CD4-positive, CD25-positive, alpha-beta regulatory T cell (primary cell): ENCODE measurements around the gene PTCD3. TPM values are rescaled to one million over a fixed set of nuclear protein-coding genes. Genes with fewer than 3 reads are reported as not detected.

Source experiments
- ATAC-seq, 2 donors: fragments of 150-1000 bp; cut with Tn5 transposase; one replicate each; pipeline ENCODE4 v1.10.0; 2021; ENCODE audit warnings: low read depth in 2 of 2, moderate number of reproducible peaks in 2 of 2, moderate library complexity in 1 of 2
- DNase-seq, 3 donors: peaks; one replicate each; pipeline versions ENCODE4 v3.0.0 to v3.0.0-alpha.2; 2012 to 2022; ENCODE audit warnings: mixed read lengths in 1 of 3
- H3K27ac ChIP-seq: one replicate; pipeline ENCODE4 v1.7.0; 2013; ENCODE audit warnings: mild to moderate bottlenecking, low read length; ENCODE audit not compliant: insufficient read depth, poor library complexity, severe bottlenecking
- H3K27me3 ChIP-seq: one replicate; pipeline ENCODE4 v1.7.0; 2013; ENCODE audit warnings: low read length; ENCODE audit not compliant: control insufficient read depth, insufficient read depth
- H3K36me3 ChIP-seq: one replicate; pipeline ENCODE4 v1.7.0; 2013; ENCODE audit warnings: mild to moderate bottlenecking, low read length, moderate library complexity; ENCODE audit not compliant: control insufficient read depth, insufficient read depth
- H3K4me1 ChIP-seq: 2 replicates; pipeline ENCODE4 v1.7.0; 2013; ENCODE audit warnings: mild to moderate bottlenecking, low read length; ENCODE audit not compliant: insufficient read depth, control insufficient read depth, poor library complexity, severe bottlenecking
- H3K4me3 ChIP-seq: one replicate; pipeline ENCODE4 v1.7.0; 2013; ENCODE audit warnings: low read depth, mild to moderate bottlenecking, low read length, moderate library complexity
- H3K9me3 ChIP-seq, 2 experiments: 1 replicate in 1 of 2; 2 replicates in 1 of 2; pipeline ENCODE4 v1.7.0; 2013; ENCODE audit warnings: low read length in 2 of 2, mild to moderate bottlenecking in 1 of 2, moderate library complexity in 1 of 2; ENCODE audit not compliant: control insufficient read depth in 2 of 2
- H3K27ac Mint-ChIP-seq, 3 donors: one replicate each; pipeline ENCODE4 v1.8.0; 2020 to 2022; ENCODE audit warnings: mild to moderate bottlenecking in 3 of 3, mixed read lengths in 3 of 3, moderate library complexity in 2 of 3
- H3K27me3 Mint-ChIP-seq: one replicate; pipeline ENCODE4 v1.8.0; 2022; ENCODE audit warnings: mild to moderate bottlenecking, mixed read lengths
- H3K36me3 Mint-ChIP-seq: one replicate; pipeline ENCODE4 v1.8.0; 2020; ENCODE audit warnings: mixed read lengths
- H3K4me1 Mint-ChIP-seq, 4 donors: one replicate each; pipeline ENCODE4 v1.8.0; 2020 to 2022; ENCODE audit warnings: mixed read lengths in 4 of 4, mild to moderate bottlenecking in 1 of 4
- H3K4me3 Mint-ChIP-seq, 4 donors: one replicate each; pipeline ENCODE4 v1.8.0; 2020 to 2022; ENCODE audit warnings: mild to moderate bottlenecking in 4 of 4, mixed read lengths in 4 of 4, moderate library complexity in 3 of 4
- H3K9me3 Mint-ChIP-seq, 7 donors: one replicate each; pipeline ENCODE4 v1.8.0; 2020 to 2022; ENCODE audit warnings: mixed read lengths in 7 of 7, mild to moderate bottlenecking in 3 of 7, moderate library complexity in 2 of 7
- polyA plus RNA-seq, 4 donors: library from polyadenylated mRNA; unstranded; fragments of 300-500 nt; fragmentation: Illumina TruSeq; gene quantifications; one replicate each; pipeline ENCODE4 v1.2.3, GENCODE V29; 2021
- total RNA-seq: library from RNA; stranded (reverse); gene quantifications from one replicate; pipeline ENCODE4 v1.2.3, GENCODE V29; 2022

PTCD3 gene
- total and polyA plus RNA-seq, 5 donors from 2014 or later: 39.6 to 147 (median 45.9) TPM

DNA sequence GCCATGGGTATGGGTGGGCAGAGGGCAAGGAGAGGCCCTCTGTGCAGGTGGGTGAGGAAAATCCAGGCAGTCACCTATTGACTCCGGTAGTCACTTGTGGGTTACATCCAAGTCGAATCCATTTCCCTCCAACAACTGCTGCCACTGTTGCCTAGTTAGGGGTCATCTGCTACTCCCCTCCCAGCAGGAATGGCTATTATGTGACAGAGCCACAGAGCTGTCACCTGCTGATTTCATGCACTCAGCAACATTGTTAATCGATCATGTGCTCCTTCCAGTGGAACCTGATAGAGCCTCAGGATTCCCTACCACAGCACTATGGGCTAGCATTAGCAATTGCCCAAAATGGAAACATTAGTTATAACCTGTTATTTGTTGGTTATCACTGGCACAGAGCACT, 31.8 kb upstream of the PTCD3 start:
- Histone ChIP-seq H3K9me3 (no peaks in the 10 kb centered on the region), H3K27me3 (no peaks in the 10 kb centered on the region), H3K4me3 (no peak overlapping the region), H3K36me3 (peaks cover 30% of the 10 kb centered on the region), H3K27ac (no peak overlapping the region), H3K4me1 (peaks cover 5% of the 10 kb centered on the region)
- no peak overlapping the region for H3K27ac Mint-ChIP-seq
- peaks cover 0 to 10% (median 4%) of the 10 kb centered on the region in 4 donors for H3K4me1 Mint-ChIP-seq
- no peaks in the 10 kb centered on the region for H3K27me3 Mint-ChIP-seq
- H3K4me3 Mint-ChIP-seq: no peak overlapping the region
- ATAC-seq: no peak
- DNase-seq: no peak
- H3K9me3 Mint-ChIP-seq: peaks cover 0 to 3% (median 0%) of the 10 kb centered on the region in 7 donors
- peaks cover 45% of the 10 kb centered on the region for H3K36me3 Mint-ChIP-seq

GRCh38 chr2:86074811-86075210, 31.2 kb upstream of the PTCD3 start:
- Mint-ChIP-seq H3K27ac (peak overlapping the region in 1 of 3 donors; percentile 38), H3K4me3 (no peak overlapping the region), H3K4me1 (peaks cover 4 to 14% (median 6%) of the 10 kb centered on the region in 4 donors), H3K36me3 (peaks cover 42% of the 10 kb centered on the region), H3K9me3 (peaks cover 0 to 3% (median 0%) of the 10 kb centered on the region in 7 donors), H3K27me3 (no peaks in the 10 kb centered on the region)
- Histone ChIP-seq H3K4me3 (no peak overlapping the region), H3K36me3 (peaks cover 25% of the 10 kb centered on the region), H3K27me3 (no peaks in the 10 kb centered on the region), H3K4me1 (peaks cover 10% of the 10 kb centered on the region), H3K27ac (no peak overlapping the region), H3K9me3 (no peaks in the 10 kb centered on the region)
- DNase-seq (no peak), ATAC-seq (no peak)

DNA sequence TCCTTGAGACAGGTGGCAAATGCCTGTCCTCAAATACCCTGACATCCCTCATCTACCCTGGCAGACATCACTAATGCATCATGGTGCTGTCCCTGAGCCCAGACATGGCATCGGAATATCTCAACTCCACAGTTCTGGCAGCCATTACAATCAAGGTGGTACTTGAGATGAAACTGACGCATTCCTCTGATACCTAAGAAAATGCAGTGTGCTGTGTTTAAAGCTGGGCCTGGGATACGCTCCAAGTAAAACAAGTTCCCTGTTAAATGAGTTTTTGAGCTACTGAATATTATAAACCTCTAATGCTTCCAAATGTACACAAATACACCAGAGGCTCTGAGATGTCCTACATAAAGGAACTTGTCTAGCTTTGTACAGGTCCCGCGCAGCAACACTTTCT, 30.1 kb upstream of the PTCD3 start:
- Mint-ChIP-seq H3K27me3 (no peaks in the 10 kb centered on the region), H3K36me3 (peaks cover 39% of the 10 kb centered on the region), H3K27ac (peak overlapping the region in 1 of 3 donors; percentile 38), H3K4me3 (no peak overlapping the region), H3K4me1 (peaks cover 11 to 24% (median 13%) of the 10 kb centered on the region in 4 donors), H3K9me3 (no peaks in the 10 kb centered on the region)
- peaks cover 21% of the 10 kb centered on the region for H3K4me1 ChIP-seq
- no peak overlapping the region for H3K27ac ChIP-seq
- no peak overlapping the region for H3K4me3 ChIP-seq
- H3K36me3 ChIP-seq: peaks cover 18% of the 10 kb centered on the region
- ATAC-seq: no peak
- DNase-seq: no peak
- no peaks in the 10 kb centered on the region for H3K27me3 ChIP-seq
- H3K9me3 ChIP-seq: no peaks in the 10 kb centered on the region

- Mint-ChIP-seq H3K27me3 (no peaks in the 10 kb centered on the region), H3K36me3 (peaks cover 23% of the 10 kb centered on the region), H3K4me3 (no peak overlapping the region), H3K27ac (peak overlapping the region in 2 of 3 donors; percentile 38 to 80), H3K4me1 (peaks cover 11 to 23% (median 16%) of the 10 kb centered on the region in 4 donors), H3K9me3 (no peaks in the 10 kb centered on the region)
- H3K9me3 ChIP-seq: no peaks in the 10 kb centered on the region
- no peak overlapping the region for H3K27ac ChIP-seq
- DNase-seq (peak; percentile 11 to 66 (median 40)), ATAC-seq (peak; percentile 35 to 45)
- H3K36me3 ChIP-seq: peaks cover 19% of the 10 kb centered on the region
- no peaks in the 10 kb centered on the region for H3K27me3 ChIP-seq
- no peak overlapping the region for H3K4me3 ChIP-seq
- peaks cover 21% of the 10 kb centered on the region for H3K4me1 ChIP-seq
Measured at GRCh38 chr2:86078774-86079545, 27.1 kb upstream of the PTCD3 start.

DNA sequence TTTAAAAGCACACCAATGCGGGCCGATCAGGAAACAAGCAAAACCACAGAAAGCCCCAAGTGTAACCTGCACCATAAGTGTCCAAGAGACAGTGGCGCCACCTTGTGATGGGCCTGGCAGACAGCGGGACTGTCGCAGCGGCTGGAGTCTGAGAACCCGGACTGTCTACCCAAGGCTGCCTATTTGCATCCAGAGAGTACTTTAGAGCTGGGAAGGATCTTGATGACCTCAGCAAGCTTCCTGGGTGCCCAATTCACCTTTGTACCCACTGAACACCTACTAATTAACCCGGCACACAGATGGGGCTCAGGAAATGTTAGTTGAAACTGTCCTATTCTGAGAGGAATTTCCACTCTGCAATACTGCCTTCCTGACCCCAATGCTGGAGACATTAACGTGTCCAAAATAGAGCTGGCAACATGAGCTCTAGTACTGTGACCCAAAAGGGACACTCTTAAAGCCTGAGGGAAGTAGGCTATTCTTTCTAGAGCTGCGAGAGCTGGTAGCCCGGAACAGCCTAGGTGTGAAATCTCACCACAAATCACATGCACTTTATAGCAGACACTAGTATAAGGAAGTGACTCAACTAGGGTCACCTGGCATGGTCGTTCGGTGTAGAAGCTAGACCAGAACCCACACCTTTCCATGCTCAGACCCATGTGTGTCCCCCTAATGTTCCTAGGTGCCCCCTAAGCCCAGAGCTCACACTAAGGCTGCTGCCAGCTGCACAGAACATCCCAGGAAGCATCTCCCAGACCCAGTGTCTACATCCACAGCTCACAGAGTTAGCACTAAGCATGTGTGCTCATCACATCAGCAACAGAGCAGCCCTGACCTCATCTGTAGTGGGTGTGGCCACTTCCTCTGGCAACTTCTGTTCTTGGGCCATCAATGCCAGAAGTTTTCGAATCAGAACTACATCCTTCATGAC, 25.8 kb upstream of the PTCD3 start:
- no peaks in the 10 kb centered on the region for H3K27me3 ChIP-seq
- Mint-ChIP-seq H3K9me3 (no peaks in the 10 kb centered on the region), H3K36me3 (peaks cover 22% of the 10 kb centered on the region), H3K4me3 (peak overlapping the region in 3 of 4 donors; percentile 15 to 57 (median 48)), H3K27ac (peak overlapping the region; percentile 43 to 88 (median 80)), H3K4me1 (peaks cover 11 to 23% (median 16%) of the 10 kb centered on the region in 4 donors), H3K27me3 (no peaks in the 10 kb centered on the region)
- H3K27ac ChIP-seq: peak overlapping the region; percentile 48
- DNase-seq (peak; percentile 69 to 85 (median 79)), ATAC-seq (peak; percentile 75 to 81)
- no peak overlapping the region for H3K4me3 ChIP-seq
- H3K4me1 ChIP-seq: peaks cover 21% of the 10 kb centered on the region
- H3K36me3 ChIP-seq: peaks cover 19% of the 10 kb centered on the region
- no peaks in the 10 kb centered on the region for H3K9me3 ChIP-seq

- H3K4me3 Mint-ChIP-seq: peak overlapping the region in 1 of 4 donors; percentile 4
- H3K27ac ChIP-seq: no peak overlapping the region
- no peaks in the 10 kb centered on the region for H3K9me3 ChIP-seq
- peaks cover 19% of the 10 kb centered on the region for H3K36me3 Mint-ChIP-seq
- H3K4me3 ChIP-seq: no peak overlapping the region
- H3K4me1 Mint-ChIP-seq: peaks cover 10 to 23% (median 15%) of the 10 kb centered on the region in 4 donors
- H3K27me3 Mint-ChIP-seq: no peaks in the 10 kb centered on the region
- no peak for DNase-seq
- no peaks in the 10 kb centered on the region for H3K9me3 Mint-ChIP-seq
- no peaks in the 10 kb centered on the region for H3K27me3 ChIP-seq
- ATAC-seq: no peak
- H3K27ac Mint-ChIP-seq: peak overlapping the region in 2 of 3 donors; percentile 63 to 64
- peaks cover 21% of the 10 kb centered on the region for H3K4me1 ChIP-seq
- H3K36me3 ChIP-seq: peaks cover 28% of the 10 kb centered on the region
Measured at GRCh38 chr2:86081724-86082123, 24.3 kb upstream of the PTCD3 start.

GRCh38 chr2:86082756-86083155, 23.3 kb upstream of the PTCD3 start:
- Histone ChIP-seq H3K9me3 (no peaks in the 10 kb centered on the region), H3K4me1 (peaks cover 21% of the 10 kb centered on the region), H3K27ac (no peak overlapping the region), H3K27me3 (no peaks in the 10 kb centered on the region), H3K36me3 (peaks cover 25% of the 10 kb centered on the region), H3K4me3 (no peak overlapping the region)
- H3K36me3 Mint-ChIP-seq: peaks cover 19% of the 10 kb centered on the region
- no peaks in the 10 kb centered on the region for H3K27me3 Mint-ChIP-seq
- no peaks in the 10 kb centered on the region for H3K9me3 Mint-ChIP-seq
- ATAC-seq (no peak), DNase-seq (no peak)
- peaks cover 10 to 23% (median 15%) of the 10 kb centered on the region in 4 donors for H3K4me1 Mint-ChIP-seq
- no peak overlapping the region for H3K4me3 Mint-ChIP-seq
- H3K27ac Mint-ChIP-seq: peak overlapping the region in 1 of 3 donors; percentile 64
